Measurements from ENCODE around the gene TRIM27.

- TF ChIP-seq CTCF (IDR thresholded peaks at IDR 0.05; ENCODE audit: insufficient read depth, low read depth, low read length), result no peak
- TF ChIP-seq EZH2 (IDR thresholded peaks at IDR 0.05; ENCODE audit: insufficient read depth, low read length), result no peak
Observed at GRCh38 chr6:28927846-28928245, 4.1 kb upstream of the TRIM27 start.
